NK-92 (cell line): ENCODE data around the gene NLGN1.

Experiments used
- DNase-seq: peaks from one replicate; lab custom pipeline; 2025; ENCODE audit not compliant: unreplicated experiment; lab: John Stamatoyannopoulos, UW

NLGN1 gene

GRCh38 chr3:173708191-173708590 is 310.6 kb downstream of the NLGN1 start:
- DNase-seq = no peak

GRCh38 chr3:173709026-173709425 is 311.5 kb downstream of the NLGN1 start:
- DNase-seq = no peak

- no peak for DNase-seq
These were observed 314.1 kb downstream of the NLGN1 start for GRCh38 chr3:173711619-173712018.

- no peak for DNase-seq
These were observed 322.0 kb downstream of the NLGN1 start for GRCh38 chr3:173719585-173719984.

GRCh38 chr3:173725507-173725906 is 328.0 kb downstream of the NLGN1 start:
- DNase-seq = no peak

- DNase-seq = no peak
These were observed 332.8 kb downstream of the NLGN1 start for GRCh38 chr3:173730391-173730790.

- DNase-seq = no peak
These were observed 334.7 kb downstream of the NLGN1 start for GRCh38 chr3:173732237-173732636.

GRCh38 chr3:173733029-173733652 is 335.6 kb downstream of the NLGN1 start:
- DNase-seq = no peak

GRCh38 chr3:173734473-173734872 is 336.9 kb downstream of the NLGN1 start:
- no peak for DNase-seq

GRCh38 chr3:173734895-173735294 is 337.4 kb downstream of the NLGN1 start:
- DNase-seq = no peak

- DNase-seq = no peak
These were observed 338.3 kb downstream of the NLGN1 start for GRCh38 chr3:173735841-173736240.

GRCh38 chr3:173737167-173737808 is 339.7 kb downstream of the NLGN1 start:
- DNase-seq = no peak

- DNase-seq = no peak
These were observed 342.2 kb downstream of the NLGN1 start for GRCh38 chr3:173739726-173740125.

GRCh38 chr3:173742491-173742890 is 344.9 kb downstream of the NLGN1 start:
- no peak for DNase-seq

GRCh38 chr3:173743111-173743510 is 345.6 kb downstream of the NLGN1 start:
- no peak for DNase-seq

- DNase-seq = no peak
These were observed 346.0 kb downstream of the NLGN1 start for GRCh38 chr3:173743516-173743915.

- no peak for DNase-seq
These were observed 346.9 kb downstream of the NLGN1 start for GRCh38 chr3:173744479-173744878.

GRCh38 chr3:173744895-173745294 is 347.4 kb downstream of the NLGN1 start:
- no peak for DNase-seq

- no peak for DNase-seq
These were observed 348.6 kb downstream of the NLGN1 start for GRCh38 chr3:173745952-173746682.

GRCh38 chr3:173747427-173747826 is 349.9 kb downstream of the NLGN1 start:
- no peak for DNase-seq

- DNase-seq = no peak
These were observed 350.6 kb downstream of the NLGN1 start for GRCh38 chr3:173748105-173748504.

GRCh38 chr3:173750095-173750494 is 352.6 kb downstream of the NLGN1 start:
- DNase-seq = no peak
